ENCODE results near the gene HSD17B8.
A peak's percentile ranks its signal among the peaks of the same experiment; 100 is the strongest.

The HSD17B8 gene

GRCh38 chr6:33241968-33242367 lies 37.5 kb downstream of the HSD17B8 start:
- no peak for DNase-seq (ENCODE audit: low spot score)

- no peak for DNase-seq (ENCODE audit: low spot score)
These were observed 39.0 kb downstream of the HSD17B8 start for GRCh38 chr6:33243476-33243875.

GRCh38 chr6:33247977-33248642 lies 43.7 kb downstream of the HSD17B8 start:
- peak; percentile 90 for DNase-seq (ENCODE audit: low spot score)

GRCh38 chr6:33248643-33248931 lies 44.1 kb downstream of the HSD17B8 start:
- DNase-seq (ENCODE audit: low spot score) = peak; percentile 72

GRCh38 chr6:33248932-33249731 lies 44.7 kb downstream of the HSD17B8 start:
- DNase-seq (ENCODE audit: low spot score) = peak; percentile 100

- DNase-seq (ENCODE audit: low spot score) = peak; percentile 90
These were observed 45.5 kb downstream of the HSD17B8 start for GRCh38 chr6:33249732-33250630.

- no peak for DNase-seq (ENCODE audit: low spot score)
These were observed 46.3 kb downstream of the HSD17B8 start for GRCh38 chr6:33250731-33251130.

- no peak for DNase-seq (ENCODE audit: low spot score)
These were observed 47.0 kb downstream of the HSD17B8 start for GRCh38 chr6:33251395-33252012.

- DNase-seq (ENCODE audit: low spot score) = peak; percentile 36
These were observed 48.3 kb downstream of the HSD17B8 start for GRCh38 chr6:33252759-33253158.

- DNase-seq (ENCODE audit: low spot score) = no peak
These were observed 50.1 kb downstream of the HSD17B8 start for GRCh38 chr6:33254591-33254990.

All from RKO (cell line).